Vagina (tissue), 2 donors: ENCODE results near the gene PLEKHM3.

Experiments
- CTCF ChIP-seq, 3 experiments: fragments of 450-650 bp in 2 of 3; fragments of 200-600 bp in 1 of 3; sonication (generic) in 1 of 3; IDR thresholded peaks; one replicate each; pipeline ENCODE4 v1.5.1; 2017 to 2019; ENCODE audit warnings: antibody characterized with exemption in 3 of 3, mild to moderate bottlenecking in 2 of 3, moderate library complexity in 2 of 3
- POLR2A ChIP-seq, 2 donors: fragments of 450-650 bp; IDR thresholded peaks; one replicate each; pipeline ENCODE4 v1.6.1; 2017; ENCODE audit warnings: antibody characterized with exemption in 2 of 2, mild to moderate bottlenecking in 2 of 2, moderate library complexity in 2 of 2
- POLR2AphosphoS5 ChIP-seq, 2 donors: sonication (generic); formaldehyde crosslinking; IDR thresholded peaks; one replicate each; pipeline ENCODE4 v1.9.0; 2017; ENCODE audit warnings: antibody characterized with exemption in 2 of 2, mild to moderate bottlenecking in 2 of 2, low read depth in 1 of 2; ENCODE audit not compliant: insufficient read depth in 1 of 2

- TF ChIP-seq CTCF (IDR thresholded peaks at IDR 0.05) (no peak), POLR2AphosphoS5 (IDR thresholded peaks at IDR 0.05; ENCODE audit: insufficient read depth in 1 of 2, low read depth in 1 of 2) (no peak), POLR2A (IDR thresholded peaks at IDR 0.05) (no peak)
Measured at GRCh38 chr2:207993151-207993763, 32.1 kb downstream of the PLEKHM3 start.
